GM21786 (cell line): Measurements from ENCODE around the gene WNK4.

Experiments
- ATAC-seq: cut with Tn5 transposase; IDR thresholded peaks from one replicate; pipeline ENCODE4 v1.9.1; 2021; ENCODE audit not compliant: unreplicated experiment

Gene WNK4

DNA sequence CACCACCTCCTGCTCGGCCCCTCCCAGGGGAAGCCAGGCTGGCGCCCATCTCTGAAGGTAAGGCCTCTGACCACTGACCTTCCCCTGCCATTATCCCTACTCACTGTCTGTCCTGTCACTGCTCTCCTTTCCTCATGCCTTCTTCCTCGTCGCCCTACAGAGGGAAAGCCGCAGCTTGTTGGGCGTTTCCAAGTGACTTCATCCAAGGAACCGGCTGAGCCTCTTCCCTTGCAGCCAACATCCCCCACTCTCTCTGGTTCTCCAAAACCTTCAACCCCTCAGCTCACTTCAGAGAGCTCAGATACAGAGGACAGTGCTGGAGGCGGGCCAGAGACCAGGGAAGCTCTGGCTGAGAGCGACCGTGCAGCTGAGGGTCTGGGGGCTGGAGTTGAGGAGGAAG, 15.1 kb downstream of the WNK4 start:
- ATAC-seq, result no peak

DNA sequence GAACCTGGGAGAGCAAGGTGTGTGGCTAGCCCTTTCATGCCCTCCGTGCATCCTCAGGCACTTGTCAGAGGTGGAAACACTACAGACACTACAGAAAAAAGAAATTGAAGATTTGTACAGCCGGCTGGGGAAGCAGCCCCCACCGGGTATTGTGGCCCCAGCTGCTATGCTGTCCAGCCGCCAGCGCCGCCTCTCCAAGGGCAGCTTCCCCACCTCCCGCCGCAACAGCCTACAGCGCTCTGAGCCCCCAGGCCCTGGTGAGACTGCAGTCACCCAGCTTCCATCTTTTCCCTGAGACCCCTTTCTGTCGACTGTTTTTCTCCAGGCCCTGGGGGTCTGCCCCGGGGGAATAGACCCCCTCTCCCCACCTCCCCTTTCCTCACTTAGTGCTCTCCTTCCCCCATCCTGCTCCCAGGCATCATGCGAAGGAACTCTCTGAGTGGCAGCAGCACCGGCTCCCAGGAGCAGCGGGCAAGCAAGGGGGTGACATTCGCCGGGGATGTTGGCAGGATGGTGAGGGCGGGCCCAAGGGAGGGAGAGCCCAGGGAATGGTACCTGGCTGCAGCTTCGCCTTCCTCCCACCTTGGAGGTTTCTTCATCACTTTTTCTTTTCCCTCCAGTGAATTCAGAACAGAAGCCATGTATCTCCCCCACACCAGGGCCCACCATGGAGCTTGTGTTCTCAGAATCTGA, 15.8 kb downstream of the WNK4 start:
- no peak for ATAC-seq

DNA sequence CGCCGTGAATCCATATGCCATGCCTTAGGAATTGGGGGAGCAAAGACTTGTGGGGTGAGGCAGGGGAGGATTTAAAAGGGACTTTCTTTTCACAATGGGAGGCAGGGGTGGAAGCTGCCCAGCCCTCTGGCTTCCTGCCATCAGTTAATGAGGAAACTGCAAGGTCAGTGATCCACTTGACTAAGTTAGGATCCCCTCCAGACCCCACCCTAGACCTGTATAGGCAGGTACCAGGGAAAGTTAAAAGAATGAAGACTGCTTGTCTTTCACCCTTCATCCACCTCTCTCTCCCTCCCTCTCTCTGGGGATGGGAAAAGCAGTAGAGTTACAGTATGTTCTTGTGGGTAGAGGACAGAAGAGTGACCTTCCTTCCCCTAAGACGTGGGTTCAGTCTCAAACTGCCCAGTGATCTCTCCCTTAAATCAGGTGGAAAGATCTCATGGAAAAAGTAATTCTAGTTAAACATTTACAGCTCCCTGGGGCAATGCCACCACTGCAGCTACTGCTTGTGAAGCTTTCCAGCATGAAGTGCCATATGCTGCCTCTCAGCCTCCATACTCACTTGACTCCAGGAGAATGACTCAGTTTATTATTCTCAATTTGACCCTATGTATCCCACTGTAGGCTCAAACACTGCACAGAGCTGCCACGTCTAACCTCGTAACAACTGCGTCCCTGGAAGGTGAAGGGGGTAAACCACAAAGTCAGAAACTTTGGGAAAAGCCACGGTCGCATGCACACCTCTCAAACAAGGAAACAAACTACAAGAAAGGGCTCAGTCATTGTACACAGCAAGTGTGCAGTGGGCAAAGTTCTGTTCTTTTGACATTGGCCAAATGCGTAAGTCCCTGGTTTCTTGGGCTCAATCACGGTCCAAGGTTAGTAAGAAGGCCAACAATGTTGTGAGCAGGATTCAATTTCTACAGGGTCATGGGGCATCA, 16.9 kb downstream of the WNK4 start:
- ATAC-seq, result no peak

DNA sequence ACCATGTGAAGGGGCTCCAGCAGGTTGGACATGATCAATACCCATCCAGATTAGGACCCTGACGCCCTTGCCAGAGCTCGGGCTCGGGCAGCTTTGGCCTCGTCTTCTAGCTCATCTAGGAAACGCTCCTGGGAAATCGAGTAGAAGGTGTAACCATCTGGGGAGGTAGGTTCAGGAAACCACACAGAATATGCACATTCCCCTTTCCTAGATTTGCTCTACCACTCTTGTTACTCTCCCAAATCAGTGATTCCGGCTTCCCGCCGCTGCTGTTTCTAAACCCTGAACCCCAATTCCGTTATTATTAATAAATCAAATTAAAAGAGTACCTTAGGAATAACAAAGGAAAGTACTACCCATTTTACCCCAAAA, 17.6 kb downstream of the WNK4 start:
- no peak for ATAC-seq

DNA sequence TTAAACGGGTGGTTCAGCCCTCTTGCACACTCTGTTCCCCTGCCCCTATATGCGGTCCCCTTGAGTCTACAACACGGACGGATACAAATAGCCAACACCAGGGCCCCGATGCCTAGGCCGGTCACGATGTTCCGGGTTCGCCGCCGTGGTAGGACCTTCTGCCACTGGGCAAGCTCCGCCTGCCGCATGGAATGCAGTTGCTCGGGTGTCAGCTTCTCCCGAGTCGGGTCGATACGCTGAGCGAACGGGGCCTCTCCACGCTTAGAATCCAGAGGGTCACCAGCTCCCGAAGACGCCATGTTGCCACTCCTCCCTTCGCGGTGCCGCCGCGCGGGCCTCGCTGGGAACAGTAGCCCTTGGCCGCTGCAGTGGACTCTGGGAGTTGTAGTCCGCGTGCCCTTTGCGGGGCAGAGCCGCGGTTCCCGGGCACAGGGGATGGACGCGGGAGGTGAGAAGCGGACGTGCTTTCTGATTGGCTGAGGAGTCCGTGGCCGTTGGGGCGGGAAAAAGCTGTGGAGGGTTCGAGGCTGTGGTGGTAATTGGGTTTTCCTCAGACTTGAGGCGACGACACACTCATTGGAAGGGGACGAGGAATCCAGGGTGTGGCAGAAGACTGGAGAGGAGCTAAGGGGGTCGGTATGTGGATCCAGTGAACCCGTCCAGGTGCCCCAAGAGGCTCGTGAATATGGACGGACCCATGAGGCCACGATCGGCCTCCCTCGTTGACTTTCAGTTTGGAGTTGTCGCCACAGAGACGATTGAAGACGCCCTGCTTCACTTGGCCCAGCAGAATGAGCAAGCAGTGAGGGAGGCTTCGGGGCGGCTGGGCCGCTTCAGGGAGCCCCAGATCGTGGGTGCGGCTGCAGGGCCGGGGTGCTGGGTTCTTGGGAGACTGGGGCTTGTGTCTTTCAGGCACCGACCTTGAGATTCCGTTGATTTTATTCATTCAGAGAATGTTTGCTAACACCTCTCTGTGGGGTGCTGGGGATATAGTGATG, 18.3 kb downstream of the WNK4 start, which contains the start of the genes CNTD1 and COA3:
Gene CNTD1 (plus strand): TSS at position 479 of the 998 bp plus-strand sequence. CDS start 207 bp downstream, at position 686.
Gene COA3 (minus strand): TSS at position 322 of the 998 bp plus-strand sequence. CDS start 23 bp downstream, at position 299.
- peak; percentile 71 for ATAC-seq

DNA sequence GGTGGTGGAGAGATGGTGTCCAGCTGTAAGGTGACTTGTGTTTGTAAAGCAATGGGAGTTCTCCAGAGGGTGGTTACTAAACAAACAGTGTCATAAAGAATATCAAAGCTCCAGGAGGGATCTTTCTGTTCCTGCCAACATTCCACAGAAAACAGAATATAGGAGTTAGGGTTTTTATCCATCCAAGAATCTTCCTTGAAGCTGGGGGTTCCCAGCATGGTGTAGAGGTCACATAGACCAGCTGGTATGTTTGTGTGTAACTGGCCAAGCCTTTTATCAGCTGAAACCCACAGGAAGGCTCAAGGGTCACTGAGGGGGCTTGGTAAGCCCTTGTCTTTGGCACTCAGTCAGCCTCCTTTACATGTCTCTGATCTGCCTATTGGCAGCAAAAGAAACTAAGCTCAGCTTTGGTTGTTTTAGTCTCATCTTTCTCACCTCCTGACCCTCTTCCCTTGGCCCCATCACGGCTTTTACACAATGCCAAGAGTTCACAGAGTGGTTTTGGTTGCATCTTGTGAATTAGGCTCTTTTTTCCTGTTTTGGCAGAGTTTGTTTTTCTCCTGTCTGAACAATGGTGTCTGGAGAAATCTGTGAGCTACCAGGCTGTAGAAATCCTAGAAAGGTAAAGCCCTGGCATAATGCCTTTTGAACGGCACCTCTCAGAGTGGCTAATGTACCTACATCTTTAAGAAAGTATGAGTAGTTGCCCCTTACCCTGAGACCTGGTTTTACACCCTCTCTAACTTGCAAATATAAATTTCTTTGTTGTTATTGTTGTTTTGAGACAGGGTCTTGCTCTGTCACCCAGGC, 22.9 kb downstream of the WNK4 start:
- ATAC-seq, result no peak

DNA sequence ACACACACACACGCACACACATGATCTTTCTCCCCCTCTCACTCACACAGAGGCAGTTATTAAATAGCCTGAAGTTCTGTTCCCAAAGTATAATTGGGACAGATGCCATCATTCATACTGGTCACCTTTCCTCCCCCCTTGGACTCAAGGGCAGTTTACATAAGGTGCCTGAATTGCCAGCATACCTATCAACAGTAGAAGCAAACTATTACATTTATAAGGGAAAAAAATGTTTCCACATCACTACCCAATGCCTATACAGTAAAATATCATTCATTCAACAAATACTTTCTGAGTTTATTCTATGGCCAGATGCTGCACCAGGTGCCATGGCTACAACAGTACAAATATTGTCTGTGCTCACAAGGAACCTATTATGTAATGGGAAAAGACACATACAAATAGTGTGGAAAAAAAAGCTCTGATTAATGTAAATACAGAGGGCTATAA, 24.5 kb downstream of the WNK4 start:
- no peak for ATAC-seq

DNA sequence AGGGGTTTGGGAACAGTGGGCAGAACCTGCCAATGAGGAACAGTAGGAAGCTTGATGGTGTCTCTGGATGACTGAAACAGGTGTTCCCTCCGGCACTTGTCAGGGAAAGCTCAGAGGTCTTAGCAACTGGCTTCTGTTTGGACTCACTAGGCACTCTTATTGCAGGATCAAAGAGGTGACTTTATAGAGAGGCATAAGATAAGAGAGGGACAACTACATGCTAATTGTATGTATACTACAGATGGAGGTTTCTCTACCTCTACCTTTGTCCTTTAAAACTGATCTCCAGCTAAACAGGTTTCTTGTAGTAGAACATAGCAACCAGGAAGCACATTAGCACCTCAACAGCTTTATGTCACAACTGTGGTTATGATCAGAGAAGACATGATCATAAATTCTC, 25.8 kb downstream of the WNK4 start:
- no peak for ATAC-seq

DNA sequence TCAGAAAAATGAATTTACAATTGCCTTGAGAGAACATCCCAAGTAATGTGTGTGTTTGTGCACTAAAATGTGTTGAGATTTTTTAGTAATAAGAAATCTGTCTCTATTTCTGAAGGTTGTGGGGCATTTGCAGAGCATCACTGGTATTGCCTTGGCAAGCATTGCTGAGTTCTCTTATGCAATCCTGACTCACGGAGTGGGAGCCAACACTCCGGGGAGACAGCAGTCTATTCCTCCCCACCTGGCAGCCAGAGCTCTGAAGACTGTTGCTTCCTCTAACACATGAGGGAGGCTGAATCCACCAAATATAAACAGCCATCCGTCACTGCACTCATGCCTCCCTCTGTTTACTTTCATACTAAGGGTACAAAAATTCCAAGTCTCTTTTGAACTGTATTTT, 28.8 kb downstream of the WNK4 start:
- no peak for ATAC-seq

DNA sequence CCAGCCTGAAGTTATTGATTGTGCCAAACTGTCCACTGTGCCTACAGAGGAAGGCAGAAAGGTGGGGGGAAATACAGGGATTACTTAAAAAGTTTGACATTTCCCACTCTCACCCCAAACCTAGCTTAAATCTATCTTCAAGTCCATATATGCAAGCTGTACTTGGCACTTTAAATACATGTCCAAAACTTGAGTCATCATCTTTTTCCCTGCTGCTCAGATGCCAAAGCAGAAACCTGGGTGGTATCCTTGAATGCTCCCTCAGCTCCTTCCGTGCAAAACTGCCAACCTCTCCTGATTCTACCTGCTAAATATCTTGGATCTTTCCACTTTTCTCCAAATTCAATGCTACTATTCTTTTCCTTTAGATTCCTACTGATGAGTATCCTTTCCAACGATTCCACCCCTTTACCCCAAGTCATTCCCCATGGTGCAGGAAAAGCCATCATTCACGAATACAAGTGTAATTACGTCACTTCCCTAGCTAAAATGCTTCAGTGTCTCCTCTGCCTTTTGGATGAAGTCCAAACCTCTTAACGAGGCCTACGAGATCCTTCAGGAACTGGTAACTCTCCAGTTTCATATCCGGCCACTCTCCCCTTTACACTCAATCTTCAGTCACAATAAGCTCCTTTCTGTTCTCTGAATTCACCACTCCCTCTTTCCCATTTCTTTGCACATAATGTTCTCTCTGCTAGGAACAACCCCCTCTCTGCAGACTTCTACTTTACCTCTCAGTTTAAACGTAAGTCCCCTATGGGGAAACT, 34.4 kb downstream of the WNK4 start:
- ATAC-seq, result no peak

DNA sequence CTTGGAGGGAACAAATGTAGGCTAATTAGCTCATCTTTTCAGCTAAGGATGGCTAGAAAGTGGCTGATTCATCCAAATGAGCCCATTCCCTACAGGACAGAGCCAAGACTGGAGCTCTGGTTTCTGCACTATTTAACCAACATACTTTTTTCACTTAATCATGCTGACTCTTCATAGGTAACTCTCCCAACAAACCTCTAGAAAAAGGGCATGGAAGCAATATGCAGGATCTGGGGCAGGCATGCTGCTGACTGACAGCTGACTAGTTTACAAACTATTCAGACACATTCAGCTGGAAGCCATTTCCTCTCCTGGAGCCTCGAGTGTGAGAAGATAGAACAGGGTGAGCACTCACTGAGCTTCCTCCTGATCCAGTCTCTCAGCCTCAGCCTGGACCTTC, 37.5 kb downstream of the WNK4 start:
- ATAC-seq, result no peak

DNA sequence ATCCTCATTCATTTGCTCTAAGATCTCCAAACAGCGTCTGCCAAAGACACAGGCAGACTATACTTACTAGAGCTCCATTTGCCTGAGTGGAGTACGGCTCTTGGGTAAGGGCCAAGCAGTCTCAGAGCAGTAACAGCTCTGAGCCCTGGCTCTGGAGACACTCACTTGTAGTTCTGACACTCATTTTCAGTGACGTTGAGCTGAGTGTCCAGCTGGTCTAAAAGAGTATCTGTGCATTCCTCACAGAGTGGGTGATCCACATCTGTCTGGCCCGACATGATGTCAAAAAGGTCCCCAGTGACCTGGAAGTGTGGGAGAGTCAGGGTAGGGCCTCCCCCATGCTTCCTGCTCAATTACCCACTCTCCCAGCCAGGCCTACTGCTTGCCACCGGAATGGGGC, 38.0 kb downstream of the WNK4 start:
- no peak for ATAC-seq

DNA sequence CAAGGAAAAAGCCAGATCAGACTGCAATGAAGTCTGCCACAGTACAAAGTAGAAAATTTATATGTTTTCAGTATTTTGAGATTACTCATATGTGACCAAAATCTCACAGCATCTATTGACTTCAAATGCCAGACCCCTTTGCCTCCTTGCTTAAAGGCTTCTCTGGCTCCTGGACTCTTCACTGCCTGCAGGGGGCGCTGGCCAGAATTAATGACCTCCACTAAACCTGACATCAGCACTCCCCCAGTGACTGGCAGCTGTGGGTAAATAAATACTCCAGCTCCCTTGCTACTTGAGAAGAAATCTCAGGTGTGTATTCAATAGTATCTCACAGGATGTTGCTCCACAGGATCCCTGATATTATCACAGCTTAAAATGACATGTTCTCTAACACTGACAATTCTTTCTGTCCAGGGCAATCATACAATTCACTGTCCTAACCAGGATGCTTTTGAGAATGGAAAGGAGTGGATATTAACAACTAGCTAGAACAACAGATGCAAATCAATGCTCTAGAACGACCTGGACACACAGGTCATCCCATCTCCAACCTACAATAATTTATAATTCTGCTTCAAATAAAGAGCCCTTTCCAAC, 39.6 kb downstream of the WNK4 start:
- no peak for ATAC-seq

DNA sequence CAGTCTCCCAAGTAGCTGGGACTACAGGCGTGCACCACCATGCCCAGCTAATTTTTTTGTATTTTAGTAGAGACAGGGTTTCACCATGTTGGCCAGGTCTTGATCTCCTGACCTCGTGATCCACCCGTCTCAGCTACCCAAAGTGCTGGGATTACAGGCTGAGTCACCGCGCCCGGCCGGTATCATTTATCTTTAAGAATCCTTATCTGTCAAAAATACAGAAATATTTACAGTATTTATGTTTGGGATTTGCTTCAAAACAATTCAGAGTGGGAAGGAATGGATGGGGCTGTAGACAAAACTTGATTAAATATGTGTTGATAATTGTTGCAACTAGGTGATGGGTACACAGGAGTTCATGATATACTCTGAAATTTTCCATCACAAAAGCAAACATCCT, 40.8 kb downstream of the WNK4 start:
- no peak for ATAC-seq

DNA sequence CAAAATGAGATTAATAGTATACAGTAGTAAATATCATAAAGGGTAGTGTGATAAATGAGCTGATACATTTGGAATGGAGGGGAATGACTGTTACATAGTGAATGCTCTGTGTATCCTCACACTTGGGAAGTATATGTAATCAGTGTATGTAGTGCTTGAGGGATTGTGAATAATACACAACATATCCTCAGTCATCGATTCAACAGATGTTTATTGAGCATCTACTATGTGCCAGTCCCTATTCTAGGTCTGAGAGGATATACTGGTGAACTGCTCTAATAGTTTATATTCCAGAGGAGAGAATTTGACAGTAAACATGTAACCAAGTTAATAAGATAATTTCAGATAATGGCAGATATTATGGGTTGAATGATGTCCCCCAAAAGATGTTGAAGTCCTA, 47.1 kb downstream of the WNK4 start:
- no peak for ATAC-seq

DNA sequence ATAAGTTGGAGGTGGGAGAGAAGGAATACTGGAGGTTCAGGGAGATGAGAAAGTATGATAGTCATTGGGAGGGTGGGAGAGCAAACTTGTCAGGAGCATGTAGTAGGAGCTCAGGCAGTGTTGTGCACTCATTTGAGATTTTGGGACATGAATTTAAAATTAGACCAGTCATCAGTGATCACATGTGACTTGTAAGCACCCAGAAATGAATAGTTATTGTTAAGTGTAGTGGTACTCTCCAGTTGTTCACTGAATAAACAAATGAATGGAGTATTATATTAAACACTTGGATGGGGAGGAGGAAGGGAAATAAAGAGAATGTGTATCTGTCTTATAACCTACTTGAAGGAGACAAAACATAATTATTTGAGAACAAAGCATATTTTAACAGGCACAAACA, 50.6 kb downstream of the WNK4 start:
- ATAC-seq, result no peak

DNA sequence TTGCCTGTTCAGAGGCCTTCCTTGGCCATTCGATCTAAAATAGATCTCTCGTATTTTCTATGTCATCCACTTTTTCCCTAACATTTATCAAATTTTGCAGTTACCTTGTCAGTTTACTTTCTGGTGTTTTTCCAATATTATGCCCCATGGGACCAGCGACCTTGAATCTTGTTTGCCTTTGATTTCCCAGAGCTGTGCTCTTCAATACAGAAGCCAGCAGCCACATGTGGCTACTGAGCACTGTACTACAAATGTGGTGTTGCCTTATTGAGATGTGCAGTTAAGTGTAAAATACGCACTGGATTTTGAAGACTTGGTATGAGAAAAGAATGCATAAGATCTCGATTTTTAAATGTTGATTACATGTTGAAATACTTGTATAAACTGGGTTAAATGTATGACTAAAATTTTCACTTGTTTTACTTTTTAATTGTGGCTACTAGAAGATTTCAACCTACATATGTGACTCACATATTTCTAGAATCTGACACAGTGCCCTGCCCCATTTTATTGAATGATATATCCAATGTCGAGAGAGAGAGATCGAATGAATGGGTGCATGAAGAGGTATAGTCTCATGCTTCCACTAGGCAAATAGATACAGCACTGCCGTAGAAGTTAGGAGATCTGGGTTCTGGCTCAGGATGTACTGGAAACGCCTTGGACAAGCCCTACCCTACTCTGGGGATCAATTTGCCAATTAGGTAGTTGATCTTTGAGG, 52.0 kb downstream of the WNK4 start:
- ATAC-seq, result no peak
